ELF-1 (cell line): ENCODE measurements around the gene IMP3.

ENCODE experiments used
- DNase-seq: peaks from one replicate; pipeline ENCODE4 v3.0.0-alpha.2; 2016; ENCODE audit warnings: low read depth, low spot score

The IMP3 gene

GRCh38 chr15:75672646-75673425 lies 32.8 kb upstream of the IMP3 start:
- DNase-seq, result peak; percentile 90

- peak; percentile 40 for DNase-seq
These were observed 31.9 kb upstream of the IMP3 start for GRCh38 chr15:75671730-75672602.

DNA sequence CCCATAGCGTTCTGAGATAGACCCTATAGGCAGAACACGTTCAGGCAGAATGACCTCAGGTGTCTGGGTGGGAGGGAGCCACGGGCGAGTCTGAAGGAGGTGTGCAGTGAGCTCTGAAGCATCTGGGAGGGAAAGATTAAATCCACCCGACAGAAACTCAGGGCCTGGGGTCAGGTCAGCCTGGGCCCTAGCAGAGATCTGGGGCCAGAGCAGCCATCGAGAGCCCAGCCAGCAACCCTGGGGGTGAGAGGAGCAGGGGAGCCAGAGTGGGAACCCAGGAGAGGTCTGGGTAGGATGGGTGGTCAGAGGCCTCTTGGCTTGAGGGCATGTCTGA lies 29.8 kb upstream of the IMP3 start:
- no peak for DNase-seq

GRCh38 chr15:75669191-75669878 lies 29.3 kb upstream of the IMP3 start:
- DNase-seq, result no peak

GRCh38 chr15:75666823-75667501 lies 26.9 kb upstream of the IMP3 start:
- no peak for DNase-seq

- DNase-seq, result no peak
These were observed 24.0 kb upstream of the IMP3 start for GRCh38 chr15:75663931-75664421.

DNA sequence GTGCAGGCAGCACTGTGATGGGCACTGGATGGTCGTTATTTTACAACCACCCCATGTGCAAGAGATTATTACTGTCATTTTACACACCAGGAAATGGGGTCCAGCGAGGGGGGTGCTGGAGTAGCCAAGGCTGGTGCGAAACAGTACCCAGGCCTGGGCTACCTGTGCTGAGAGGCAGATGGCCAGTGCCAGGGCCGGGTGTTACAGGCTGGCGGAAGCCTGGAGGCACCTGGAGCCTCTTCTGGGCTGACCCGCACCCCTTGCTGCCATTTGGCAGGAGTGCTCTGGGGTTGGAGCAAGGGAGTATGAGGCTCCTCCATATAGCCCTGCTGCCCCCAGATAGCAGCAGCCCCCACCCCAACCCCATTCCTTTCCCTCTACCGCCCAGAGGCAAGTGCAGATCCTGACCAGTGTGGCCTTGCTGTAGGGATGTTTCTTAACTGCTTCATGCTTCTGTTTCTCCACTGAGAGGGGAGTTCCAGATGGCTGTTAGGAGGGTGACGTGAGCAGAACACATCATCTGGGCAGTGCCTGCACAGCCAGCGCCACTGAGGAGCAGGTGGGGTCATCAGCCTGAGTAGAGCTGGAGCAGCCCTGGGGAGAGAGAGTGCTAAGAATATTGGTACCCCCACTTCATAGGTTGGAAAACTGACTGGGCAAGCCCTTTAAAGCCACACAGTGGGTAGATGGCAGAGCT lies 22.9 kb upstream of the IMP3 start:
- no peak for DNase-seq

DNA sequence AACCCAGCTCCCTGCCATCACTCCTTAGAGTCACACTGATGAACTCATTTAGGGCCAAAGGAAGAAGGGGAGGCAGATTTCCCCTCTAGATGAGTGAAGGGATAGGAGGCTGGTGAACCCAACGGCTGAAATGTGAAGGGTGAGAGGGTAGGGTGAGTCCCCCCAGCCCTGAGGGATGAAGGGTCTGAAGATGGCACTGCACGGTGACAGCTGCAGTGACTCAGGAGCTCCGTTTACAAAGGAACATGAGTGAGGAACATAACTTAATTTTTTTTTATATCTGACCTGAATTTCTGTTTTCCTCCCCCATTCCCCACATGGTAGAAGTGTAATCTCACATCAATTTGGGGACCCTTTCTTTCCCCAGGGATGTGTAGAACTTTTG lies 21.7 kb upstream of the IMP3 start:
- no peak for DNase-seq

- peak; percentile 87 for DNase-seq
These were observed 21.2 kb upstream of the IMP3 start for GRCh38 chr15:75661100-75661755.

DNA sequence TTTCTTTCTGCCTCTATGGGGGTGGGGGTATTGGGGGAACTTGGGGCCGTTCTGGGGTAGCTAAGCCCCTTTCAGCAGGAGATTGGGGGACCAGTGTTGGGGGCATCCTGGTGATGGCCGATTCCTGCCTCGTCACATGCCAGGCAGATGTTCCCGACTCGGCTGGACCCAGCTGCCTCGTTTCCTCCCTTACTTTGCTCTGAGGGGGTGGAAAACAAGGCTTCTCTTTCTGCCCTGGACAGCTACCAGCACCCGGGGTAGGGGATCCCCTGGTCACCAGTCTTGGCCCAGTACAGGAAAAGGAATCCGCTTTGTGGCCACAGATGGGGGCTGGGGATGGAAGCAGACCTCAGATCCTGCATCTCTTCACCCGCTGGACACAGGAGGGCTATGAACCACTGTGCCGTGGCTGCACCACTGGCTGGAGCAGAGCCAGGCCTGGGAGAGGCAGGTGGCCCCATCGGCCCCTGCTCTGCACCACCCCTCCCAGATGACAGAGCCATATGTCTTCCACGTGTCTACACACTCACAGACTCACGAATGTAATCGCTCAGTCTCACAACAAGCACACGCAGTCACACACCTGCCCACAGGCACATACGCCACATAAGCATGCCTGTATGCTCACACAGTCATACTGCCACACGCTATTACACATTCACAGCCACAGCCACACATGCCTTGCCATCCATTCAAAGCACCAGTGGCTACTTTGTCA lies 20.1 kb upstream of the IMP3 start:
- no peak for DNase-seq

DNA sequence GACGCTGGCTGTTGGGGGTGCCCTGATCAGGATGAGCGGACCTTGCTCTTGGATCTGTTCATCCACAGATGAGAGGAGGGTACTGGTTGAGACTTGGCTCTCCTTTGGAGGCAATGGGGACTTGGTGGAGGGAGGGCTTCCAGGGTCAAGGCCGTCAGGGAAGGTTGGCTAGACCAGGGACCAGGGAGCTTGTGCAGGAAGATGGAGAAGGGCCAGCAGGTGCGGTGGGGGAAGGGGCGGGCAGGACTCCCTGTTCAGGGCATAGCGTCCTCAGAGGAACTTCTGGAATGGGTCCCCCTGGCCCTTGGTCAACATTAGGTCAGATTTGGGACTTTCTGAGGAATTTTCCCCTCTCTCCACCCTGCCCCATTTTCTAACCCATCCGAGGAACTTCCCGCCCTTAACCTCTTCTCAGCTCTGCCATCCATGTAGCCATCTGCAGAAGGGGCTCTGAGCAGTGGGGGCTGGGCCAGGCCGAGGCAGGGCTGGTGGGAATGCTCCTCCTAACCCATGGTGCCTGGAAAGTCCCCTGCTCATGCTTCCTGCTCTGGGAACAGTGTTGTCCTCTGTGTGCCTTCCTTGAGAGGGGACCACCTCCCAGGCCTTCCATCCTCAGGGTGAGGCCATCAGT lies 19.2 kb upstream of the IMP3 start:
- no peak for DNase-seq

DNA sequence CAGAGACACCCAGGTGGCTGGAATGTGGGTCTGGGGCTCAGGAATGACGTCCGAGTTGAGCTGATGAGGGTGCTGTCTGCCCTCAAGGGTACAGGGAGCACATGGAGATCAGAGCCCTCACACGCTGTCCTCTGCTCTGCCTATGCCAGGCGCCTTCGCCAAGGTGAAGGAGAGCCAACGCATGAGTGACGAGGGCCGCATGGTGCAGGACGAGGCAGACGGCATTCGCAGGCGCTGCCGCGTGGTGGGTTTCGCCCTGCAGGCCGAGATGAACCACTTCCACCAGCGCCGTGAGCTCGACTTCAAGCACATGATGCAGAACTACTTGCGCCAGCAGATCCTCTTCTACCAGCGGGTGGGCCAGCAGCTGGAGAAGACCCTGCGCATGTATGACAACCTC lies 16.8 kb upstream of the IMP3 start:
- no peak for DNase-seq

DNA sequence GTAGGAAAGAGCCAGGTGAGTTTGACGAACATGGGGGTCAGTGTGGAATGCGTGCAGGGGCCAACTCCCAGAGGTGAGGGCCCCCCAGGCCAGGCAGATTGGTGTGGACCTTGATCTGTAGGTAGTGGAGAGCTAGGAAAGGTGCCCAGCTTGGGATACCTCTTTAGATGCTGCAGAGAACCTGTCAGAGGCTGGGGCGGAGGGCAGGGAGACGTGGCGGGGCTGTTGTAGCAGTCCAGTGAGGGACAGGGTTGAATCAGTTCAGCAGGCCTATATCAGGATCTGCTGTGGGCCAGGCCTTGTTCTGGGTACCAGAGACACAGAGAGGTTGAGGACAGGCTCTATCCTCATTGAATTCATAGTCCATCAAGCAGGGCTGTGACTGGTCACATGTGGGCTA lies 16.3 kb upstream of the IMP3 start:
- no peak for DNase-seq

GRCh38 chr15:75655931-75656330 lies 15.9 kb upstream of the IMP3 start:
- no peak for DNase-seq

GRCh38 chr15:75654201-75654907 lies 14.3 kb upstream of the IMP3 start:
- DNase-seq, result no peak

GRCh38 chr15:75653347-75653913 lies 13.4 kb upstream of the IMP3 start:
- DNase-seq, result no peak

- no peak for DNase-seq
These were observed 12.0 kb upstream of the IMP3 start for GRCh38 chr15:75651810-75652543.
